GM21529 (cell line): ENCODE measurements around the gene GPC6.

Experiments used
- ATAC-seq: cut with Tn5 transposase; IDR thresholded peaks from one replicate; pipeline ENCODE4 v1.9.1; 2021; ENCODE audit not compliant: unreplicated experiment

The GPC6 gene

GRCh38 chr13:94366677-94367076, 1140.1 kb downstream of the GPC6 start:
- ATAC-seq, result no peak

- no peak for ATAC-seq
These were observed 1143.4 kb downstream of the GPC6 start for GRCh38 chr13:94369972-94370436.

- ATAC-seq, result no peak
These were observed 1145.2 kb downstream of the GPC6 start for GRCh38 chr13:94371855-94372254.

GRCh38 chr13:94382517-94382916, 1155.9 kb downstream of the GPC6 start:
- no peak for ATAC-seq

GRCh38 chr13:94382960-94383359, 1156.4 kb downstream of the GPC6 start:
- ATAC-seq, result no peak

- no peak for ATAC-seq
These were observed 1157.8 kb downstream of the GPC6 start for GRCh38 chr13:94384231-94384905.

GRCh38 chr13:94387047-94387446, 1160.4 kb downstream of the GPC6 start:
- no peak for ATAC-seq

GRCh38 chr13:94389604-94390351, 1163.2 kb downstream of the GPC6 start:
- no peak for ATAC-seq

- ATAC-seq, result no peak
These were observed 1164.3 kb downstream of the GPC6 start for GRCh38 chr13:94390881-94391280.

GRCh38 chr13:94394723-94395122, 1168.1 kb downstream of the GPC6 start:
- ATAC-seq, result no peak

GRCh38 chr13:94395860-94396259, 1169.3 kb downstream of the GPC6 start:
- ATAC-seq, result no peak

- no peak for ATAC-seq
These were observed 1173.2 kb downstream of the GPC6 start for GRCh38 chr13:94399812-94400211.

GRCh38 chr13:94400874-94401273, 1174.3 kb downstream of the GPC6 start:
- no peak for ATAC-seq

GRCh38 chr13:94408314-94409036, 1181.9 kb downstream of the GPC6 start:
- no peak for ATAC-seq

- no peak for ATAC-seq
These were observed 1185.1 kb downstream of the GPC6 start for GRCh38 chr13:94411747-94412146.

- ATAC-seq, result no peak
These were observed 1186.4 kb downstream of the GPC6 start for GRCh38 chr13:94412870-94413597.

- no peak for ATAC-seq
These were observed 1187.0 kb downstream of the GPC6 start for GRCh38 chr13:94413598-94413944.

- ATAC-seq, result no peak
These were observed 1187.5 kb downstream of the GPC6 start for GRCh38 chr13:94414141-94414540.

GRCh38 chr13:94414708-94415107, 1188.1 kb downstream of the GPC6 start:
- ATAC-seq, result no peak

GRCh38 chr13:94415500-94416237, 1189.1 kb downstream of the GPC6 start:
- no peak for ATAC-seq
